ENCODE results near the gene ICAM1.

GRCh38 chr19:10222201-10222890, 48.6 kb upstream of the ICAM1 start:
- TF ChIP-seq, protein P1, sequence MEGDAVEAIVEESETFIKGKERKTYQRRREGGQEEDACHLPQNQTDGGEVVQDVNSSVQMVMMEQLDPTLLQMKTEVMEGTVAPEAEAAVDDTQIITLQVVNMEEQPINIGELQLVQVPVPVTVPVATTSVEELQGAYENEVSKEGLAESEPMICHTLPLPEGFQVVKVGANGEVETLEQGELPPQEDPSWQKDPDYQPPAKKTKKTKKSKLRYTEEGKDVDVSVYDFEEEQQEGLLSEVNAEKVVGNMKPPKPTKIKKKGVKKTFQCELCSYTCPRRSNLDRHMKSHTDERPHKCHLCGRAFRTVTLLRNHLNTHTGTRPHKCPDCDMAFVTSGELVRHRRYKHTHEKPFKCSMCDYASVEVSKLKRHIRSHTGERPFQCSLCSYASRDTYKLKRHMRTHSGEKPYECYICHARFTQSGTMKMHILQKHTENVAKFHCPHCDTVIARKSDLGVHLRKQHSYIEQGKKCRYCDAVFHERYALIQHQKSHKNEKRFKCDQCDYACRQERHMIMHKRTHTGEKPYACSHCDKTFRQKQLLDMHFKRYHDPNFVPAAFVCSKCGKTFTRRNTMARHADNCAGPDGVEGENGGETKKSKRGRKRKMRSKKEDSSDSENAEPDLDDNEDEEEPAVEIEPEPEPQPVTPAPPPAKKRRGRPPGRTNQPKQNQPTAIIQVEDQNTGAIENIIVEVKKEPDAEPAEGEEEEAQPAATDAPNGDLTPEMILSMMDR (IDR thresholded peaks at IDR 0.05), result no peak
- no peak for TF ChIP-seq REST (IDR thresholded peaks at IDR 0.05; ENCODE audit: low read depth, low read length)
- no peak for TF ChIP-seq NFIC (IDR thresholded peaks at IDR 0.05; ENCODE audit: borderline replicate concordance)
- TF ChIP-seq FOXM1 (IDR thresholded peaks at IDR 0.05; ENCODE audit: low read depth), result no peak
- no peak for TF ChIP-seq MAX (IDR thresholded peaks at IDR 0.05; ENCODE audit: low read depth)
- no peak for TF ChIP-seq TCF12 (IDR thresholded peaks at IDR 0.05)
- no peak for TF ChIP-seq POLR2AphosphoS5 (IDR thresholded peaks at IDR 0.05; ENCODE audit: low read depth, low read length)
- no peak for TF ChIP-seq EZH2phosphoT487 (IDR thresholded peaks at IDR 0.05; ENCODE audit: borderline replicate concordance, low read depth)
- no peak for TF ChIP-seq RAD21 (IDR thresholded peaks at IDR 0.05; ENCODE audit: low read length)
